ENCODE data around the gene SH3BP5L. TPM values are rescaled to one million over a fixed set of nuclear protein-coding genes. Genes with fewer than 3 reads are reported as not detected.
A peak's percentile ranks its signal among the peaks of the same experiment; 100 is the strongest.

Gene SH3BP5L
- total RNA-seq, 6 donors from 2014 or later, result 18.5 to 35.6 (median 22.5) TPM

- H3K9me3 ChIP-seq, result no peaks in the 10 kb centered on the region
- H3K27me3 ChIP-seq, result no peaks in the 10 kb centered on the region
- H3K4me1 ChIP-seq, result peaks cover 47 to 67% (median 56%) of the 10 kb centered on the region in 4 donors
- ATAC-seq (ENCODE audit: low FRiP score in 2 of 2) (no peak), DNase-seq (no peak)
- TF ChIP-seq EP300 (IDR thresholded peaks at IDR 0.05) (no peak), POLR2A (IDR thresholded peaks at IDR 0.05) (no peak), POLR2AphosphoS5 (IDR thresholded peaks at IDR 0.05) (no peak), CTCF (IDR thresholded peaks at IDR 0.05) (no peak)
- H3K36me3 ChIP-seq, result peaks cover 0 to 19% (median 6%) of the 10 kb centered on the region in 4 donors
- WGBS, 2 donors, result 91 to 95% methylated on average over 1 of the region's 1 CpG
- H3K4me3 ChIP-seq, result peak overlapping the region in 3 of 4 donors; percentile 68 to 91 (median 89)
- peak overlapping the region in 2 of 4 donors; percentile 94 to 97 for H3K27ac ChIP-seq
These were observed 1.4 kb downstream of the SH3BP5L start for GRCh38 chr1:248824301-248824700.

GRCh38 chr1:248823517-248824001 lies 2.2 kb downstream of the SH3BP5L start:
- Histone ChIP-seq H3K36me3 (peaks cover 0 to 23% (median 7%) of the 10 kb centered on the region in 4 donors), H3K27ac (peak overlapping the region in 1 of 4 donors; percentile 63), H3K27me3 (no peaks in the 10 kb centered on the region), H3K9me3 (no peaks in the 10 kb centered on the region), H3K4me3 (peak overlapping the region in 2 of 4 donors; percentile 68 to 91), H3K4me1 (peaks cover 47 to 70% (median 63%) of the 10 kb centered on the region in 4 donors)
- ATAC-seq (ENCODE audit: low FRiP score in 2 of 2) (no peak), DNase-seq (peak in 1 of 2 donors; percentile 18)
- TF ChIP-seq POLR2AphosphoS5 (IDR thresholded peaks at IDR 0.05) (no peak), CTCF (IDR thresholded peaks at IDR 0.05) (no peak), POLR2A (IDR thresholded peaks at IDR 0.05) (no peak), EP300 (IDR thresholded peaks at IDR 0.05) (no peak)
- WGBS, 2 donors, result 70% methylated on average over 2 of the region's 2 CpGs; no CpG with 5 or more reads in 1 of the 2 donors

- DNase-seq, result peak in 1 of 2 donors; percentile 15
- TF ChIP-seq EP300 (IDR thresholded peaks at IDR 0.05), result no peak
- TF ChIP-seq POLR2AphosphoS5 (IDR thresholded peaks at IDR 0.05), result no peak
- no peak for TF ChIP-seq CTCF (IDR thresholded peaks at IDR 0.05)
- Histone ChIP-seq H3K4me3 (peak overlapping the region in 1 of 4 donors; percentile 68), H3K4me1 (peaks cover 47 to 76% (median 66%) of the 10 kb centered on the region in 4 donors), H3K27ac (peak overlapping the region in 3 of 4 donors; percentile 43 to 63 (median 57)), H3K9me3 (no peaks in the 10 kb centered on the region), H3K27me3 (no peaks in the 10 kb centered on the region), H3K36me3 (peaks cover 0 to 23% (median 8%) of the 10 kb centered on the region in 4 donors)
- 85% methylated on average over 15 of the region's 15 CpGs for WGBS, 2 donors
- ATAC-seq (ENCODE audit: low FRiP score in 2 of 2), result no peak
These were observed 3.3 kb downstream of the SH3BP5L start for GRCh38 chr1:248822148-248823032.

- no peak overlapping the region for H3K4me3 ChIP-seq
- H3K9me3 ChIP-seq, result no peaks in the 10 kb centered on the region
- H3K4me1 ChIP-seq, result peaks cover 42 to 73% (median 60%) of the 10 kb centered on the region in 4 donors
- H3K27me3 ChIP-seq, result no peaks in the 10 kb centered on the region
- ATAC-seq (ENCODE audit: low FRiP score in 2 of 2) (no peak), DNase-seq (no peak)
- TF ChIP-seq POLR2A (IDR thresholded peaks at IDR 0.05), result no peak
- TF ChIP-seq POLR2AphosphoS5 (IDR thresholded peaks at IDR 0.05), result no peak
- TF ChIP-seq EP300 (IDR thresholded peaks at IDR 0.05), result no peak
- TF ChIP-seq CTCF (IDR thresholded peaks at IDR 0.05), result no peak
- H3K27ac ChIP-seq, result peak overlapping the region in 2 of 4 donors; percentile 43 to 63
- 92 to 97% methylated on average over 3 to 7 of the region's 7 CpGs for WGBS, 2 donors
- peaks cover 0 to 29% (median 12%) of the 10 kb centered on the region in 4 donors for H3K36me3 ChIP-seq
These were observed 4.1 kb downstream of the SH3BP5L start for GRCh38 chr1:248821641-248822040.
